Upper lobe of left lung (tissue), 6 donors: ENCODE data around the gene ARMCX4. TPM values are rescaled to one million over a fixed set of nuclear protein-coding genes. Genes with fewer than 3 reads are reported as not detected.

ENCODE experiments used
- ATAC-seq, 2 donors: fragments of 200-7000 bp; cut with Tn5 transposase; one replicate each; pipeline ENCODE4 v1.9.1; 2022; ENCODE audit warnings: mild to moderate bottlenecking in 2 of 2, moderate library complexity in 2 of 2; ENCODE audit not compliant: low FRiP score in 2 of 2
- DNase-seq, 2 donors: peaks; one replicate each; pipeline ENCODE4 v3.0.0-alpha.2; 2019 to 2020
- H3K27ac ChIP-seq, 4 donors: fragments of 200-600 bp; sonication (generic); one replicate each; pipeline ENCODE4 v1.5.1; 2016 to 2019
- H3K27me3 ChIP-seq, 4 donors: fragments of 200-600 bp; sonication (generic); one replicate each; pipeline ENCODE4 v1.5.1; 2017 to 2019
- H3K36me3 ChIP-seq, 4 donors: fragments of 200-600 bp; sonication (generic); one replicate each; pipeline ENCODE4 v1.5.1; 2016 to 2019
- H3K4me1 ChIP-seq, 4 donors: fragments of 200-600 bp; sonication (generic); one replicate each; pipeline ENCODE4 v1.5.1; 2018 to 2019
- H3K4me3 ChIP-seq, 4 donors: fragments of 200-600 bp; sonication (generic); one replicate each; pipeline ENCODE4 v1.5.1; 2017 to 2019; ENCODE audit warnings: mild to moderate bottlenecking in 2 of 4, moderate library complexity in 1 of 4
- H3K9me3 ChIP-seq, 4 donors: fragments of 200-600 bp; sonication (generic); one replicate each; pipeline ENCODE4 v1.5.1; 2018 to 2019
- EP300 ChIP-seq, 4 donors: sonication (generic); formaldehyde crosslinking; IDR thresholded peaks; one replicate each; pipeline ENCODE4 v1.5.1; 2017; ENCODE audit warnings: antibody characterized with exemption in 4 of 4, control low read depth in 2 of 4
- POLR2A ChIP-seq, 4 donors: fragments of 450-650 bp; IDR thresholded peaks; one replicate each; pipeline ENCODE4 v1.5.1; 2016 to 2017; ENCODE audit warnings: antibody characterized with exemption in 4 of 4, mild to moderate bottlenecking in 2 of 4
- POLR2AphosphoS5 ChIP-seq, 2 donors: sonication (generic); formaldehyde crosslinking; IDR thresholded peaks; one replicate each; pipeline ENCODE4 v1.5.1; 2017; ENCODE audit warnings: antibody characterized with exemption in 2 of 2
- WGBS, 2 donors: methylation state at CpG; one replicate each; pipeline ENCODE4 v1.1.5; 2017 to 2018; 5-methylcytosine and 5-hydroxymethylcytosine counted together
- total RNA-seq, 6 donors: library from RNA; depleted of rRNA in 4 of 6; stranded (reverse); fragments of >200 nt in 4 of 6; gene quantifications; one replicate each; pipeline versions ENCODE4 v1.1.0 to v1.2.1, GENCODE V29; 2016 to 2021
- TF ChIP-seq, protein P1 (sequence below), 6 experiments: fragments of 450-650 bp in 4 of 6; fragments of 200-600 bp in 2 of 6; sonication (generic) in 2 of 6; IDR thresholded peaks; one replicate each; pipeline ENCODE4 v1.5.1; 2016 to 2019; ENCODE audit warnings: antibody characterized with exemption in 6 of 6
- donor health status: DM: no; HTN: no; CAD: no; lungs with moderate emphysema.
- donor health status: DM: no; HTN: yes; CAD: no; lungs with severe emphysema.

The ARMCX4 gene
- total RNA-seq: 10 to 100 TPM in 4 of 6 donors, 1 to 10 TPM in 2; 7.7 to 36.7 (median 11.6) TPM

DNA sequence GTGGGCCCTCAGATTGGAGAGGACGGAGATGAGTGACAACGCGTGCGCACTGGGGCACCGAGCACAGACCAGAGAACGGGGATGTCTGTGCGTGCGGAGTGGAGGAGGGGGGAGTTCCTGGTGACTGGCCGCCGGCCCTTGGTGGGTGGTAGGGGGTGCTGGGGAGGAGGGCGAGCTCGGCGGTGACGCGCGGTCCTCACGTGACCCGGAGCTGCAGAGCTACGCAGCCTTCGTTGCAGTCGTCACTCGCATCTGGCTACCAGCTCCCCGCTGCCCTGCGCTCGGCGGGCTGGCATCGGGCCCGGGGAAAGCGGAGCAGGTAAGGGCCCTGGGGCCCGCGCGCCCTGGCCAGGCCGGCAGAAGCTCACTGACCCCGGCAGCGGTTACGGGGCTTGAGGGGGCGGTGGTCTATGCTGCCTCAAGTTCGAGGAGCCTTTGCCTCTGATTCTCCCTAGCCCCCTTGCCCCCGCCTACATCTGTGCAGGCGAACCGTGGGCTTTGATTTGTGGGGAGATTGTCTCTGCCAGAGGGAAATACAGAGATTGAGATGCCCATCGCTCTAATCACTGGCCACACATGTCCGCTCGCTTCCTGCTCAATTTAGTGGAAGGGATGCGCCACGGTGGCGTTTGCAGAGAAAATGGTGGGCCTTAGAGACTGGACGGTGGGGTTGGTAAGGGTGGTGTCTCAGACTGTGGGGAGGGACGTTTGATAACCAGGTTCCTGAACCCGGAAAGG, at the start of gene ARMCX4:
Gene ARMCX4, plus strand, starts transcription at position 245 of the 738 bp plus-strand sequence. CDS start 3,134 bp downstream, outside the sequence.
- Histone ChIP-seq H3K4me1 (peaks cover 0 to 4% (median 0%) of the 10 kb centered on the region in 4 donors), H3K36me3 (no peaks in the 10 kb centered on the region), H3K27me3 (no peaks in the 10 kb centered on the region), H3K4me3 (peak within 1 kb of the TSS; percentile 7 to 50 (median 42)), H3K27ac (no peak within 1 kb of the TSS), H3K9me3 (no peaks in the 10 kb centered on the region)
- peak; percentile 71 to 86 for ATAC-seq
- peak; percentile 53 to 91 for DNase-seq
- WGBS, 2 donors: 34% methylated on average over 41 of the region's 50 CpGs; no CpG with 5 or more reads in 1 of the 2 donors
- TF ChIP-seq POLR2AphosphoS5 (IDR thresholded peaks at IDR 0.05) (no peak), POLR2A (IDR thresholded peaks at IDR 0.05) (no peak), EP300 (IDR thresholded peaks at IDR 0.05) (no peak)
- TF ChIP-seq, protein P1, sequence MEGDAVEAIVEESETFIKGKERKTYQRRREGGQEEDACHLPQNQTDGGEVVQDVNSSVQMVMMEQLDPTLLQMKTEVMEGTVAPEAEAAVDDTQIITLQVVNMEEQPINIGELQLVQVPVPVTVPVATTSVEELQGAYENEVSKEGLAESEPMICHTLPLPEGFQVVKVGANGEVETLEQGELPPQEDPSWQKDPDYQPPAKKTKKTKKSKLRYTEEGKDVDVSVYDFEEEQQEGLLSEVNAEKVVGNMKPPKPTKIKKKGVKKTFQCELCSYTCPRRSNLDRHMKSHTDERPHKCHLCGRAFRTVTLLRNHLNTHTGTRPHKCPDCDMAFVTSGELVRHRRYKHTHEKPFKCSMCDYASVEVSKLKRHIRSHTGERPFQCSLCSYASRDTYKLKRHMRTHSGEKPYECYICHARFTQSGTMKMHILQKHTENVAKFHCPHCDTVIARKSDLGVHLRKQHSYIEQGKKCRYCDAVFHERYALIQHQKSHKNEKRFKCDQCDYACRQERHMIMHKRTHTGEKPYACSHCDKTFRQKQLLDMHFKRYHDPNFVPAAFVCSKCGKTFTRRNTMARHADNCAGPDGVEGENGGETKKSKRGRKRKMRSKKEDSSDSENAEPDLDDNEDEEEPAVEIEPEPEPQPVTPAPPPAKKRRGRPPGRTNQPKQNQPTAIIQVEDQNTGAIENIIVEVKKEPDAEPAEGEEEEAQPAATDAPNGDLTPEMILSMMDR (IDR thresholded peaks at IDR 0.05): no peak

DNA sequence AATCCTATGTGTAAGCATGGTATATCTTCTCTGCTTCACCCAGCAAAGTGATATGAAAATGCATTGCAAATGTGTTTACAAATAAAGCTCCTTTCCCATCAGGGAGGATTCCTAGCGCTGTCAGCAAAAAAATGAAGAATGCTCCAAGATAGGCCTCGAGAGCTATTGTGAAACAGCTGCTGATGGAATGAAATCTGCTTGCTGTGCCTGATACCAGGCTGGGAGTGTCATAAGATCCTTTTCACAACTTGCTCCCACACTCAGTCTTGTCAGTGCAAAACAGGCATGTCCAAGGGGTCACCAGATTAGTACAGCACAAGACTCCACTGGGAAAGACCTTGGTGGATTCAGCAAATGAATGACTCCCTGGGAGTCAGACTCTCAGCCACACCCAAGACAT, 43.2 kb upstream of the ARMCX4 start:
- H3K27me3 ChIP-seq: no peaks in the 10 kb centered on the region
- 80 to 100% methylated on average over 2 of the region's 2 CpGs for WGBS, 2 donors
- H3K4me1 ChIP-seq: no peaks in the 10 kb centered on the region
- no peaks in the 10 kb centered on the region for H3K9me3 ChIP-seq
- H3K4me3 ChIP-seq: no peak overlapping the region
- H3K27ac ChIP-seq: no peak overlapping the region
- DNase-seq (no peak), ATAC-seq (no peak)
- peaks cover 0 to 26% (median 2%) of the 10 kb centered on the region in 4 donors for H3K36me3 ChIP-seq
- TF ChIP-seq POLR2A (IDR thresholded peaks at IDR 0.05) (no peak), EP300 (IDR thresholded peaks at IDR 0.05) (no peak), POLR2AphosphoS5 (IDR thresholded peaks at IDR 0.05) (no peak)
- TF ChIP-seq, protein P1 (IDR thresholded peaks at IDR 0.05): no peak

DNA sequence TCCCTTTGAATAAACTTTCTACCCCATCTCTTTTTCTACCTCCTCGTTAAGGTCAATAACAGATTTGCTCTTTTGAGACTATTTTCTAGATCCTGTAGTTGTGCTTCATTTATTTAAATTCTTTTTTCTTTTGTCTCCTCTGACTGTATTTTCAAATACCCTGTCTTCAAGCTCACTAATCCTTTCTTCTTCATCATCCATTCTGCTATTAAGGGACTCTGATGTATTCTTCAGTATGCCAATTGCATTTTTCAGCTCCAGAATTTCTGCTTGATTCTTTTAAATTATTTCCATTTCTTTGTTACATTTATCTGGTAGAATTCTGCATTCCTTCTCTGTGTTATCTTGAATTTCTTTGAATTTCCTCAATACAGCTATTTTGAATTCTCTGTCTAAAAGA, 36.0 kb upstream of the ARMCX4 start:
- Histone ChIP-seq H3K27ac (no peak overlapping the region), H3K4me1 (peaks cover 0 to 3% (median 0%) of the 10 kb centered on the region in 4 donors), H3K9me3 (no peaks in the 10 kb centered on the region), H3K27me3 (no peaks in the 10 kb centered on the region), H3K4me3 (no peak overlapping the region), H3K36me3 (peaks cover 0 to 16% (median 0%) of the 10 kb centered on the region in 4 donors)
- TF ChIP-seq EP300 (IDR thresholded peaks at IDR 0.05) (no peak), POLR2A (IDR thresholded peaks at IDR 0.05) (no peak), POLR2AphosphoS5 (IDR thresholded peaks at IDR 0.05) (no peak)
- TF ChIP-seq, protein P1 (IDR thresholded peaks at IDR 0.05): no peak
- 78 to 96% methylated on average over 1 of the region's 1 CpG for WGBS, 2 donors
- ATAC-seq (no peak), DNase-seq (no peak)

DNA sequence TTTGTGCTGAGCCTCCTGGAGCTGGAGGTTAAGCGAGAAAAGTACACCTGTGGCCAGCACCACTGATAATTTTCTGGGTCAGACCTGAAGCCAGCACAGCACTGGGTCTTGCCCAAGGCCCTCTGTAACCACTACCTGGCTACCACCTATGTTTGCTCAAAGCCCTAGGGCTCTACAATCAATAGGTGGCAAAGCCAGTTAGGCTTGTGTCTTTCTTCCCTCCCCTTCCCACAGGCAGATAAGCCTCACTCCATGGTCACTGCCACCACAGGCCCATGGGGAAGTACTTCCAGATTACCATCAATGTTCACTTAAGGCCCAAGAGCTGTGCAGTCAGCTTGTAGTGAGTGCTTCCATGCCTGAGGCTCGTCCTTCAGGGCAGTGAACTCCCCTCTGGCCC, 35.2 kb upstream of the ARMCX4 start:
- no peak for TF ChIP-seq EP300 (IDR thresholded peaks at IDR 0.05)
- TF ChIP-seq, protein P1 (IDR thresholded peaks at IDR 0.05): no peak
- no peak for TF ChIP-seq POLR2AphosphoS5 (IDR thresholded peaks at IDR 0.05)
- TF ChIP-seq POLR2A (IDR thresholded peaks at IDR 0.05): no peak
- H3K4me3 ChIP-seq: no peak overlapping the region
- 62% methylated on average over 2 of the region's 2 CpGs; no CpG with 5 or more reads in 1 of the 2 donors for WGBS, 2 donors
- DNase-seq (no peak), ATAC-seq (no peak)
- H3K36me3 ChIP-seq: peaks cover 0 to 12% (median 0%) of the 10 kb centered on the region in 4 donors
- H3K9me3 ChIP-seq: no peaks in the 10 kb centered on the region
- H3K4me1 ChIP-seq: peaks cover 0 to 3% (median 0%) of the 10 kb centered on the region in 4 donors
- H3K27ac ChIP-seq: no peak overlapping the region
- H3K27me3 ChIP-seq: no peaks in the 10 kb centered on the region
